Epithelial cell of esophagus (primary cell): ENCODE measurements around the gene GNAQ.

Experiments
- DNase-seq: peaks from one replicate; pipeline ENCODE4 v3.0.0; 2010; ENCODE audit warnings: low read depth
- H3K4me3 ChIP-seq: 2 replicates; pipeline ENCODE4 v1.5.1; 2011; ENCODE audit warnings: mild to moderate bottlenecking, low read length, control low read depth
- CTCF ChIP-seq: IDR thresholded peaks from 2 replicates; pipeline ENCODE4 v1.5.1; 2011; ENCODE audit warnings: low read depth, mild to moderate bottlenecking, low read length, control low read depth, inconsistent platforms; ENCODE audit not compliant: insufficient read depth; ENCODE audit errors: missing control alignments

GNAQ gene

DNA sequence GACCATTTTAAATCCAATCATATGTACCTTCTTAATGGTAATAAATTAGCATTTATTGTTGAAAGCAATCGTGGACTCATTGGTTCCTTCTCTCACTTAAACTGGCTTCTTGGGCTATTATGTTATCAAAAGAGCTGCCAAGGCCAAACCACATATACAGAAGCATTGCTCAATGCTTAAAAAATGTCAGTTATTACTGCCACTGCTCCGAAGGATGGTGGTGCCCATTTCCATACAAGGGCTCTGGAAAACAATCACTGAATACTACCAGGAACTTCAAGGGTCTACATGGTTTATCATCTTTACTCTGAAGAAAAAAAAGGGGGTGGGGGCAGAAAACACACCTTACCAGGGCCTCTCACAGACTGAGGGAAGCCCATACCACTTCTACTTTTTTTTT is 104.3 kb downstream of the GNAQ start:
- DNase-seq: no peak
- TF ChIP-seq CTCF: no peak
- H3K4me3 ChIP-seq: no peak overlapping the region

DNA sequence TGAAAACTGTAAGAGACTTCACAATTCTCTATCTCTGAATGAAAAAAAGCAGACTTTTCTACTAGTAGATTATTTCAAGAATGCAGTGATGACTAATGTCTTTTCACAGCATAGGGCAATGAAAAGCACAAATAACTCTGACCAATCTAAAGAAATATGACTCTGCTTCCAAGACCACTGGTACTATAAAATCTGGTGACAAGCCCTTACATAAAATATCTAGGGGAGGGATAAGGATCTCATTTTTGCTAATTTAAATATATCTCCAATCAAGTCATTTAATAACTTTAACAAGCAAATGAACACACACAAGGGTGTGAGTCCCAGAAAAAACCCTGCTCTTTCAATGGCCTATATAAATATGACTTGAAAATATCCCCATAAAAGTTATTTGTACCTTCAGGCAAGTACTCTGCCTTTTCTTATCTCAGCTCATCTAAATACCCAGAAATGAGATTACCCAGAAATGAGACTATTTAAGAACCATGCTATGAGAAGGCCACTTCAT is 105.2 kb downstream of the GNAQ start:
- TF ChIP-seq CTCF: no peak
- no peak overlapping the region for H3K4me3 ChIP-seq
- DNase-seq: peak; percentile 46

DNA sequence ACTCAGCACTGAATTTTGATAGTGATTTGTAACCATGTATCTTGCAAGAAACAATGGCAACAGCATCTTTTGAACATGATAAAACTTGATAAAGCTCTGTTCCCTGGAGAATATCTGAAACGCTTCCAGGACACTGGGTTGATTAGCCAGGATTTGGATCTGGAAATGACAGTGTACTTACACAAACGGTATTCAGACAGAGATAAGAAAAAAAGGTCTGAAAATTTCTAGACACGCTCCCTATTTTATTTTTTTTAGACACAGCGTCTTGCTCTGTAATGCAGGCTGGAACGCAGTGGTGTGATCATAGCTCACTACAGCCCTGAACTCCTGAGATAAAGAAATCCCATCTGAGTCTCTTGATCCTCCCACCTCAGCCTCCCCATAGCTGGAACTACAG is 109.0 kb downstream of the GNAQ start:
- H3K4me3 ChIP-seq: no peak overlapping the region
- no peak for TF ChIP-seq CTCF
- no peak for DNase-seq

GRCh38 chr9:77917800-77918199 is 113.8 kb downstream of the GNAQ start:
- H3K4me3 ChIP-seq: no peak overlapping the region
- DNase-seq: no peak
- TF ChIP-seq CTCF: no peak

DNA sequence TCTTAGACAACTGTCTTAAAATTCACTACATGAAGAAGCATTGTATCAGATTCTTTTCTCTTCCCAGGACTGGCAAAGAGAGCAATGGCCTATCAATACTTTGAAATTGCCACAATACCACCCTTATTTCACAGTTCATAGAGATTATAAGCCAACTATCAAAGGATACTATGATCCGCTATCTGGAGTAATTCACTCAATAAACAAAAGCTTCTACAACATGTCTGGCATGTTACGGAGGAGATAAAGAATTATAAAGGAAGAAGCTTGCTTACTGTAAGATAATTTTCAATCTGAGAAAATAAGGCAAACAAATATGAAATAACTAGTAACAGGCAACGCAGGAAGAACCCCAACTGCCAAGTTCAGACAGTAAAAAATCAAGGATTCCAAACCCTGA is 114.8 kb downstream of the GNAQ start:
- no peak for DNase-seq
- no peak overlapping the region for H3K4me3 ChIP-seq
- TF ChIP-seq CTCF: no peak

GRCh38 chr9:77916410-77916819 is 115.2 kb downstream of the GNAQ start:
- DNase-seq: no peak
- no peak for TF ChIP-seq CTCF
- no peak overlapping the region for H3K4me3 ChIP-seq

GRCh38 chr9:77915744-77916143 is 115.9 kb downstream of the GNAQ start:
- DNase-seq: no peak
- TF ChIP-seq CTCF: no peak
- no peak overlapping the region for H3K4me3 ChIP-seq
